Cardiac muscle cell (in vitro differentiated cells and primary cell): ENCODE results near the gene ESPNL. TPM values are rescaled to one million over a fixed set of nuclear protein-coding genes. Genes with fewer than 3 reads are reported as not detected.
"Not testable (repeated sequence)": the region's sequence is repeated elsewhere in the genome, so short reads cannot be mapped to it uniquely, and the experiment has no call there.

Source experiments
- DNase-seq, 2 donors: peaks; one replicate each; pipeline versions ENCODE4 v3.0.0 to v3.0.0-alpha.2; 2010 to 2017; ENCODE audit warnings: low read depth in 1 of 2, low spot score in 1 of 2
- H3K27ac ChIP-seq: fragments of 200-600 bp; sonication (generic); 2 replicates; pipeline ENCODE4 v1.5.1; 2016
- H3K27me3 ChIP-seq: fragments of 200-600 bp; sonication (generic); 2 replicates; pipeline ENCODE4 v1.6.0; 2016; ENCODE audit warnings: control low read depth
- H3K36me3 ChIP-seq: fragments of 200-600 bp; sonication (generic); 2 replicates; pipeline ENCODE4 v1.5.1; 2016; ENCODE audit warnings: control low read depth
- H3K4me1 ChIP-seq: fragments of 200-600 bp; sonication (generic); 2 replicates; pipeline ENCODE4 v1.8.1; 2017; ENCODE audit warnings: low read depth, mild to moderate bottlenecking, mixed run types
- H3K4me3 ChIP-seq: fragments of 200-600 bp; sonication (generic); 2 replicates; pipeline ENCODE4 v1.5.1; 2016; ENCODE audit warnings: mild to moderate bottlenecking
- H3K9me3 ChIP-seq: fragments of 200-600 bp; sonication (generic); 2 replicates; pipeline ENCODE4 v1.5.1; 2017; ENCODE audit warnings: low read depth, mild to moderate bottlenecking, control low read depth
- CTCF ChIP-seq: IDR thresholded peaks from 2 replicates; pipeline ENCODE4 v1.5.1; 2012; ENCODE audit warnings: low read depth, mild to moderate bottlenecking, low read length
- polyA plus RNA-seq: library from polyadenylated mRNA; unstranded; fragments of >200 nt; fragmentation: Nextera tagmentation; extraction: Ambion mirVana; gene quantifications from 2 replicates; pipeline ENCODE4 v1.2.1, GENCODE V29; 2016
- total RNA-seq: library from RNA; depleted of rRNA; stranded (reverse); fragments of >200 nt; gene quantifications from 2 replicates; pipeline ENCODE4 v1.2.3, GENCODE V29; 2016

ESPNL gene, protein sequence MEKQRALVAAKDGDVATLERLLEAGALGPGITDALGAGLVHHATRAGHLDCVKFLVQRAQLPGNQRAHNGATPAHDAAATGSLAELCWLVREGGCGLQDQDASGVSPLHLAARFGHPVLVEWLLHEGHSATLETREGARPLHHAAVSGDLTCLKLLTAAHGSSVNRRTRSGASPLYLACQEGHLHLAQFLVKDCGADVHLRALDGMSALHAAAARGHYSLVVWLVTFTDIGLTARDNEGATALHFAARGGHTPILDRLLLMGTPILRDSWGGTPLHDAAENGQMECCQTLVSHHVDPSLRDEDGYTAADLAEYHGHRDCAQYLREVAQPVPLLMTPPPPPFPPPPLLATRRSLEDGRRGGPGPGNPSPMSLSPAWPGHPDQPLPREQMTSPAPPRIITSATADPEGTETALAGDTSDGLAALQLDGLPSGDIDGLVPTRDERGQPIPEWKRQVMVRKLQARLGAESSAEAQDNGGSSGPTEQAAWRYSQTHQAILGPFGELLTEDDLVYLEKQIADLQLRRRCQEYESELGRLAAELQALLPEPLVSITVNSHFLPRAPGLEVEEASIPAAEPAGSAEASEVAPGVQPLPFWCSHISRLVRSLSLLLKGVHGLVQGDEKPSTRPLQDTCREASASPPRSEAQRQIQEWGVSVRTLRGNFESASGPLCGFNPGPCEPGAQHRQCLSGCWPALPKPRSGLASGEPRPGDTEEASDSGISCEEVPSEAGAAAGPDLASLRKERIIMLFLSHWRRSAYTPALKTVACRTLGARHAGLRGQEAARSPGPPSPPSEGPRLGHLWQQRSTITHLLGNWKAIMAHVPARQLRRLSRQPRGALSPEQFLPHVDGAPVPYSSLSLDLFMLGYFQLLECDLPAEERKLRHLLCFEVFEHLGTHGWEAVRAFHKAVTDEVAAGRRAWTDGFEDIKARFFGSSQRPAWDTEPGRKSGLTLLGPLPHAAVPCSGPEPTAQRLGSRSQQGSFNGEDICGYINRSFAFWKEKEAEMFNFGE
- total RNA-seq (4.3 and 8.5 TPM in 2 replicates), polyA plus RNA-seq (3.7 and 5.3 TPM in 2 replicates)

GRCh38 chr2:238100049-238100820, at the start of gene ESPNL:
Gene ESPNL, plus strand, starts transcription at chr2:238100340. Its CDS starts 80 bp downstream, at chr2:238100420.
- no peaks in the 10 kb centered on the region for H3K36me3 ChIP-seq
- DNase-seq: no peak
- no peak for TF ChIP-seq CTCF
- H3K4me3 ChIP-seq: no peak within 1 kb of the TSS
- peaks cover 8% of the 10 kb centered on the region for H3K4me1 ChIP-seq
- H3K9me3 ChIP-seq: no peaks in the 10 kb centered on the region
- no peaks in the 10 kb centered on the region for H3K27me3 ChIP-seq
- H3K27ac ChIP-seq: no peak within 1 kb of the TSS

DNA sequence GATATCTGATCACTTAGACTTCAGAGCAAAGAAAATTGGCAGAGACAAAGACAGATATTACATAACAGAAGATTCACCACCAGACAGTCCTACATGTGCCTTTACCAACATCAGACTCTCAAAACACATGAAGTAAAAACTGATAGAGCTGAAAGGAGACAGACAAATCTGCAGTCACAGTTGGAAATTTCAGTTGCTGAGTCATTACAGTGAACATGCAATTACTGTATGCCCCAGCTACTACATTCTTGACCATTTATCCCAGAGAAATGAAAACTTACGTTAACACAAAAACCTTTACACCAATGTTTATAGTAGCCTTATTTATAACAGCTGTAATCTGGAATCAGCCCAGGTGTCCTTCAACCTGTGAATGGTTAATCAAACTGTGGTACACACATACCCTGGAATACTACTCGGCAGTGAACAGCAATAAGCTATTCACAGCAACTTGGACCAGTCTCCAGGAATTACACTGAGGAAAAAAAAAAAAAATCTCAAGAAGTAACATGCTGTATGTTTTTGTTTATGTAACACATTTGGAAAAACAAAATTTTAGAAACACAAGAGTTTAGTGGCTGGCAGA, 46.9 kb upstream of the ESPNL start:
- peak in 1 of 2 donors; percentile 2 for DNase-seq
- Histone ChIP-seq H3K36me3 (no peaks in the 10 kb centered on the region), H3K27me3 (no peaks in the 10 kb centered on the region), H3K4me1 (no peaks in the 10 kb centered on the region), H3K4me3 (no peak overlapping the region), H3K27ac (no peak overlapping the region), H3K9me3 (no peaks in the 10 kb centered on the region)
- TF ChIP-seq CTCF: no peak

GRCh38 chr2:238055841-238056240, 44.3 kb upstream of the ESPNL start:
- Histone ChIP-seq H3K27ac (no peak overlapping the region), H3K36me3 (no peaks in the 10 kb centered on the region), H3K4me1 (peaks cover 4% of the 10 kb centered on the region), H3K27me3 (no peaks in the 10 kb centered on the region), H3K9me3 (no peaks in the 10 kb centered on the region), H3K4me3 (no peak overlapping the region)
- no peak for TF ChIP-seq CTCF
- no peak for DNase-seq

DNA sequence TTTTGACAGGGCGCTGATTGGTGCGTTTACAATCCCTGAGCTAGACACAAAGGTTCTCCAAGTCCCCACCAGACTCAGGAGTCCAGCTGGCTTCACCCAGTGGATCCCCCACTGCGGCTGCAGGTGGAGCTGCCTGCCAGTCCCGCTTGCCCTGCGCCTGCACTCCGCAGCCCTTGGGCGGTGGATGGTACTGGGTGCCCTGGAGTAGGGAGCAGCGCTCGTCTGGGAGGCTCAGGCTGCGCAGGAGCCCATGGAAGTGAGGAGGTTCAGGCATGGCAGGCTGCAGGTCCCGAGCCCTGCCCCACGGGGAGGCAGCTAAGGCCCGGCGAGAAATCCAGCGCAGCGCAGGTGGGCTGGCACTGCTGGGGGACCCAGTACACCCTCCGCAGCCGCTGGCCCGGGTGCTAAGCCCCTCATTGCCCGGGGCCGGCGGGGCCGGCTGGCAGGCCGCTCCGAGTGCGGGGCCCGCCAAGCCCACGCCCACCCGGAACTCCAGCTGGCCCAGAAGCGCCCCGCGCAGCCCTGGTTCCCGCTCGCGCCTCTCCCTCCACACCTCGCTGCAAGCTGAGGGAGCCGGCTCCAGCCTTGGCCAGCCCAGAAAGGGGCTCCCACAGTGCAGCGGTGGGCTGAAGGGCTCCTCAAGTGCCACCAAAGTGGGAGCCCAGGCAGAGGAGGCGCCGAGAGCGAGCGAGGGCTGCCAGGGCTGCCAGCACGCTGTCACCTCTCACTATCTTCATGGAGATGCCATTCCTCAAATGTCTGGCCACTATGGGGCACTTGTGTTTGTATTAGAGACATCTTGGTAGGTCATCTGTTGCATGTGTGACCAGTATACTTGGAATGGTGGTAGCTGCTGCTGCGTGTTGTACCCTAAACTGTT, 42.2 kb upstream of the ESPNL start:
- not testable (repeated sequence) for H3K4me1 ChIP-seq, H3K9me3 ChIP-seq, H3K36me3 ChIP-seq, H3K4me3 ChIP-seq, H3K27me3 ChIP-seq, DNase-seq, H3K27ac ChIP-seq

DNA sequence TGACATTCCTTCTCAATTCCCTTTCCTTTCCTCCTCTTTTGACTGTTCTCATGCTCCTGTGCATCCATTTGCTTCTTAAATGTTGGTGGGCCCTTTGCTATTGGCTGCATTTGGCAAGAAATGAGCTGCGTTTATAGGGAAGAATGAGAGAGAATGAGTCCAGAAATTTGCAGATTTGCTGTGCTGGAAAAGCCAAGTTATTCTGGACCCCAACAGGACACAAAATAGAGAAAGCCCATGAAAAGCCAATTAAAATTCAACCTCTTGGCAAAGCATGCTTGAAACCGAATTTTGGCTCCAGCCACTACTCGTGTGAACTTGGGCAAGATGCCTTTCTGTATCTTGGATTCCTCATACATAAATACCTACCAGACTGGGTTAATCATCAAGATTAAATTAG, 40.6 kb upstream of the ESPNL start:
- Histone ChIP-seq H3K27me3 (no peaks in the 10 kb centered on the region), H3K27ac (no peak overlapping the region), H3K36me3 (no peaks in the 10 kb centered on the region), H3K4me3 (peak overlapping the region; percentile 72), H3K4me1 (peaks cover 4% of the 10 kb centered on the region), H3K9me3 (no peaks in the 10 kb centered on the region)
- TF ChIP-seq CTCF: no peak
- DNase-seq: no peak
